HepG2 (cell line): Measurements from ENCODE around the gene IGF2BP3. TPM values are rescaled to one million over a fixed set of nuclear protein-coding genes. Genes with fewer than 3 reads are reported as not detected.

Experiments used
- AGO2 ChIP-seq: fragments of 200-400 bp; formaldehyde crosslinking; optimal IDR thresholded peaks from 2 replicates; pipeline ENCODE3; 2017; ENCODE audit warnings: mild to moderate bottlenecking, low read depth, low read length, moderate library complexity
- CREB1 ChIP-seq, 2 experiments: fragments of 450-650 bp in 1 of 2; IDR thresholded peaks; 2 replicates each; pipeline ENCODE4 v1.6.1; 2016 to 2017; ENCODE audit warnings: control low read depth in 1 of 2, mild to moderate bottlenecking in 1 of 2, missing compliant biosample characterization in 1 of 2, missing genetic modification characterization in 1 of 2
- HOXA5 ChIP-seq: sonication (generic); formaldehyde crosslinking; IDR thresholded peaks from 2 replicates; pipeline ENCODE4 v1.4.0; 2020; ENCODE audit warnings: missing genetic modification reagents
- IRF2 ChIP-seq: IDR thresholded peaks from 2 replicates; pipeline ENCODE4 v1.6.1; 2018; ENCODE audit warnings: missing genetic modification reagents, missing compliant biosample characterization
- MED13 ChIP-seq: sonication (generic); formaldehyde crosslinking; IDR thresholded peaks from 2 replicates; pipeline ENCODE4 v1.5.0; 2020; ENCODE audit warnings: missing genetic modification reagents
- PATZ1 ChIP-seq: sonication (generic); formaldehyde crosslinking; IDR thresholded peaks from 2 replicates; pipeline ENCODE4 v1.4.0; 2020; ENCODE audit warnings: missing genetic modification reagents
- POLR2G ChIP-seq: fragments of 200-400 bp; formaldehyde crosslinking; IDR thresholded peaks from 2 replicates; pipeline ENCODE4 v1.6.1; 2018; ENCODE audit warnings: mild to moderate bottlenecking, low read depth, low read length, moderate library complexity
- PPARG ChIP-seq: conservative IDR thresholded peaks from 2 replicates; pipeline ENCODE4 v1.6.1; 2016; ENCODE audit warnings: missing biosample characterization, missing genetic modification reagents
- RCOR2 ChIP-seq: IDR thresholded peaks from 2 replicates; pipeline ENCODE4 v1.6.1; 2016; ENCODE audit warnings: missing biosample characterization, missing genetic modification reagents
- SP4 ChIP-seq: sonication (generic); formaldehyde crosslinking; IDR thresholded peaks from 2 replicates; pipeline ENCODE4 v1.8.1; 2023; ENCODE audit warnings: mild to moderate bottlenecking, missing genetic modification reagents
- TBX3 ChIP-seq: fragments of 450-650 bp; IDR thresholded peaks from 2 replicates; pipeline ENCODE4 v1.6.1; 2017; ENCODE audit warnings: antibody characterized with exemption, mild to moderate bottlenecking, inconsistent platforms, borderline replicate concordance
- UBTF ChIP-seq: sonication (generic); formaldehyde crosslinking; IDR thresholded peaks from 2 replicates; pipeline ENCODE4 v1.4.0; 2020; ENCODE audit warnings: mild to moderate bottlenecking, missing genetic modification reagents
- ZC3H13 ChIP-seq: sonication (generic); formaldehyde crosslinking; IDR thresholded peaks from 2 replicates; pipeline ENCODE4 v1.8.1; 2023; ENCODE audit warnings: mild to moderate bottlenecking, missing genetic modification reagents, moderate library complexity
- ZC3H4 ChIP-seq: sonication (generic); formaldehyde crosslinking; IDR thresholded peaks from 2 replicates; pipeline ENCODE4 v1.4.0; 2020; ENCODE audit warnings: missing genetic modification reagents, borderline replicate concordance
- ZNF281 ChIP-seq: sonication (generic); formaldehyde crosslinking; IDR thresholded peaks from 2 replicates; pipeline ENCODE4 v1.4.0; 2020; ENCODE audit warnings: missing genetic modification reagents, borderline replicate concordance
- ZNF670 ChIP-seq: sonication (generic); formaldehyde crosslinking; IDR thresholded peaks from 2 replicates; pipeline ENCODE4 v1.8.0; 2022; ENCODE audit warnings: mild to moderate bottlenecking, missing genetic modification reagents, borderline replicate concordance
- ZNF672 ChIP-seq: sonication (generic); formaldehyde crosslinking; IDR thresholded peaks from 2 replicates; pipeline ENCODE4 v1.8.1; 2022; ENCODE audit warnings: missing genetic modification reagents
- ZNF687 ChIP-seq: sonication (generic); formaldehyde crosslinking; IDR thresholded peaks from 2 replicates; pipeline ENCODE4 v1.5.1; 2020; ENCODE audit warnings: mild to moderate bottlenecking, missing genetic modification reagents, moderate library complexity
- polyA plus RNA-seq, 8 experiments: library from polyadenylated mRNA; depleted of rRNA in 3 of 8; stranded (reverse) in 7 of 8; unstranded in 1 of 8; fragments of >200 nt; fragmentation: Illumina TruSeq in 4 of 8; extraction: Trizol in 4 of 8; gene quantifications; 2 replicates each; pipeline versions ENCODE4 v1.2.1 to v1.2.3, GENCODE V29; 2011 to 2016; ENCODE audit warnings: low read depth in 4 of 8, missing spikeins in 1 of 8, mixed read lengths in 1 of 8; ENCODE audit not compliant: insufficient read depth in 1 of 8
- total RNA-seq, 5 experiments: library from RNA; depleted of rRNA; stranded (reverse); fragments of >200 nt; fragmentation: Illumina TruSeq; extraction: Trizol; gene quantifications; 2 replicates each; pipeline ENCODE4 v1.2.3, GENCODE V29; 2016; ENCODE audit warnings: low read depth in 1 of 5

IGF2BP3 gene
- total and polyA plus RNA-seq, 2 of the 13 experiments (the other 11 are each of a cell fraction or from before 2014, with no cell fraction given): 37.7 to 39.5 TPM

GRCh38 chr7:23468526-23469149 is 1.7 kb downstream of the IGF2BP3 start (continued):
- TF ChIP-seq ZNF687 (CRISPR knock-in tag) (peak; percentile 21), RCOR2 (CRISPR knock-in tag) (no peak), HOXA5 (peak; percentile 49; the same call in 1 of the 2 replicates), ZNF281 (CRISPR knock-in tag) (0 out of 2 replicates have a peak, but pooled peaks have one; percentile 7), PATZ1 (CRISPR knock-in tag) (peak; percentile 68), TBX3 (no peak), ZC3H13 (peak; percentile 24; the same call in 1 of the 2 replicates), CREB1 (IDR thresholded peaks at IDR 0.05) (no peak), CREB1 (CRISPR knock-in tag; IDR thresholded peaks at IDR 0.05) (no peak), UBTF (CRISPR knock-in tag) (peak; percentile 82), AGO2 (peak; percentile 89), PPARG (CRISPR knock-in tag) (0 out of 2 replicates have a peak, but pooled peaks have one; percentile 7), MED13 (CRISPR knock-in tag) (no peak), SP4 (CRISPR knock-in tag) (0 out of 2 replicates have a peak, but pooled peaks have one; percentile 17), ZC3H4 (CRISPR knock-in tag) (0 out of 2 replicates have a peak, but pooled peaks have one; percentile 60), ZNF672 (CRISPR knock-in tag) (no peak), ZNF670 (CRISPR knock-in tag) (no peak), POLR2G (peak; percentile 12; the same call in 1 of the 2 replicates), IRF2 (0 out of 2 replicates have a peak, but pooled peaks have one; percentile 29)
